Upper lobe of left lung (tissue), 4 donors: ENCODE data around the gene CD79B.
"Not testable (repeated sequence)": the region's sequence is repeated elsewhere in the genome, so short reads cannot be mapped to it uniquely, and the experiment has no call there.

Experiments
- POLR2A ChIP-seq, 4 donors: fragments of 450-650 bp; IDR thresholded peaks; one replicate each; pipeline ENCODE4 v1.5.1; 2016 to 2017; ENCODE audit warnings: antibody characterized with exemption in 4 of 4, mild to moderate bottlenecking in 2 of 4
- TF ChIP-seq, protein P1 (sequence below), 6 experiments: fragments of 450-650 bp in 4 of 6; fragments of 200-600 bp in 2 of 6; sonication (generic) in 2 of 6; IDR thresholded peaks; one replicate each; pipeline ENCODE4 v1.5.1; 2016 to 2019; ENCODE audit warnings: antibody characterized with exemption in 6 of 6

DNA sequence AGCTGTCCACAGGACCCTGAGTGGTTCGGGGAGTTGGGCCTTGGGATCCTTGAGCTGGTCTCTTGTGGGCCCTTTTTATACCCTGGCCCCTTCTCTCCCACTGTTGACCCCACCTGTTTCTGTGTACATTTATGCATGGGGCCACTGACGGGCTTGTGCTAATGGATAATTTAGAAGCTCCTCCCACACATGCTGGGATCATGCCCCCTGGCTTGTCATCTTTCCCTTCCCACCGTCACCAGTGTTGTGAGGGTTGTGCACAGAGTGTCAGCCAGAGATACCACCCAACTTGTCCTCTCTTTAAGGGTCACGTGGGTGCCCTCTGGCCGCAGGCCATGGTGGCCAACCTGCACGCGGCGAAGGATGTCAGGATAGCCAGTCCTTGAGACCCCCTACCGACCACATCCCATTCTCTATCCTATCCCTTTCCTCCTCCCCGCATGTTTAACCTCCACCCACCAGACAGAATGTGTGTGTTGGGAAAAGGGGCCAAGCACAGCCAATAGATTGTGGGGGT, 13.3 kb downstream of the CD79B start, which contains the start of gene GH1:
- TF ChIP-seq POLR2A (IDR thresholded peaks at IDR 0.05), result not testable (repeated sequence)
- TF ChIP-seq, protein P1, sequence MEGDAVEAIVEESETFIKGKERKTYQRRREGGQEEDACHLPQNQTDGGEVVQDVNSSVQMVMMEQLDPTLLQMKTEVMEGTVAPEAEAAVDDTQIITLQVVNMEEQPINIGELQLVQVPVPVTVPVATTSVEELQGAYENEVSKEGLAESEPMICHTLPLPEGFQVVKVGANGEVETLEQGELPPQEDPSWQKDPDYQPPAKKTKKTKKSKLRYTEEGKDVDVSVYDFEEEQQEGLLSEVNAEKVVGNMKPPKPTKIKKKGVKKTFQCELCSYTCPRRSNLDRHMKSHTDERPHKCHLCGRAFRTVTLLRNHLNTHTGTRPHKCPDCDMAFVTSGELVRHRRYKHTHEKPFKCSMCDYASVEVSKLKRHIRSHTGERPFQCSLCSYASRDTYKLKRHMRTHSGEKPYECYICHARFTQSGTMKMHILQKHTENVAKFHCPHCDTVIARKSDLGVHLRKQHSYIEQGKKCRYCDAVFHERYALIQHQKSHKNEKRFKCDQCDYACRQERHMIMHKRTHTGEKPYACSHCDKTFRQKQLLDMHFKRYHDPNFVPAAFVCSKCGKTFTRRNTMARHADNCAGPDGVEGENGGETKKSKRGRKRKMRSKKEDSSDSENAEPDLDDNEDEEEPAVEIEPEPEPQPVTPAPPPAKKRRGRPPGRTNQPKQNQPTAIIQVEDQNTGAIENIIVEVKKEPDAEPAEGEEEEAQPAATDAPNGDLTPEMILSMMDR (IDR thresholded peaks at IDR 0.05), result not testable (repeated sequence)
